MCF 10A (cell line): ENCODE data around the gene PTPRG. TPM values are rescaled to one million over a fixed set of nuclear protein-coding genes. Genes with fewer than 3 reads are reported as not detected.
A peak's percentile ranks its signal among the peaks of the same experiment; 100 is the strongest.

ENCODE experiments used
- BruUV-seq: library from RNA; stranded (reverse); fragments of 400-500 nt; replicated peaks from 2 replicates; lab custom pipeline; 2021; lab: Mats Ljungman, UMichigan
- CTCF ChIA-PET: fragments of 300-600 bp; sonication (Branson Sonifier 250); formaldehyde crosslinking; extraction: SDS; loops from one replicate; lab custom pipeline; 2021; ENCODE audit warnings: antibody characterized with exemption, inconsistent platforms; lab: Yijun Ruan, JAX
- POLR2A ChIA-PET: fragments of 300-600, 350-650 bp; sonication (Branson Sonifier 250); formaldehyde crosslinking; extraction: SDS; loops from one replicate; lab custom pipeline; 2020; ENCODE audit warnings: antibody characterized with exemption, inconsistent platforms; lab: Yijun Ruan, JAX
- DNase-seq: peaks from one replicate; pipeline ENCODE4 v3.0.0-alpha.2; 2018; ENCODE audit not compliant: unreplicated experiment
- H3K27ac Mint-ChIP-seq: one replicate; pipeline ENCODE4 v1.8.0; 2022; ENCODE audit warnings: mild to moderate bottlenecking, low read depth, mixed read lengths; ENCODE audit not compliant: unreplicated experiment
- H3K27me3 Mint-ChIP-seq: one replicate; pipeline ENCODE4 v1.8.0; 2022; ENCODE audit warnings: mixed read lengths; ENCODE audit not compliant: insufficient read depth, unreplicated experiment
- H3K36me3 Mint-ChIP-seq: one replicate; pipeline ENCODE4 v1.8.0; 2022; ENCODE audit warnings: mild to moderate bottlenecking, moderate library complexity, mixed read lengths; ENCODE audit not compliant: insufficient read depth, unreplicated experiment
- H3K4me1 Mint-ChIP-seq: one replicate; pipeline ENCODE4 v1.8.0; 2022; ENCODE audit warnings: mixed read lengths; ENCODE audit not compliant: insufficient read depth, unreplicated experiment
- H3K4me3 Mint-ChIP-seq: one replicate; pipeline ENCODE4 v1.8.0; 2022; ENCODE audit warnings: mild to moderate bottlenecking, moderate library complexity, mixed read lengths; ENCODE audit not compliant: unreplicated experiment
- H3K9me3 Mint-ChIP-seq: one replicate; pipeline ENCODE4 v1.8.0; 2022; ENCODE audit warnings: mixed read lengths; ENCODE audit not compliant: unreplicated experiment
- CTCF ChIP-seq: fragments of 200-600 bp; IDR thresholded peaks from one replicate; pipeline ENCODE4 v1.8.0; 2022; ENCODE audit warnings: antibody characterized with exemption, mild to moderate bottlenecking; ENCODE audit not compliant: unreplicated experiment
- intact Hi-C: fragments of 100-400 bp; cut with micrococcal nuclease; formaldehyde crosslinking; loops from 2 replicates; pipeline ENCODE4 v1.14.1; 2022
- total RNA-seq: library from RNA; stranded (reverse); gene quantifications from 2 replicates; pipeline ENCODE4 v1.2.3, GENCODE V29; 2022

The PTPRG gene
- total RNA-seq, 1 experiment from 2014 or later, result 54.5 TPM

DNA sequence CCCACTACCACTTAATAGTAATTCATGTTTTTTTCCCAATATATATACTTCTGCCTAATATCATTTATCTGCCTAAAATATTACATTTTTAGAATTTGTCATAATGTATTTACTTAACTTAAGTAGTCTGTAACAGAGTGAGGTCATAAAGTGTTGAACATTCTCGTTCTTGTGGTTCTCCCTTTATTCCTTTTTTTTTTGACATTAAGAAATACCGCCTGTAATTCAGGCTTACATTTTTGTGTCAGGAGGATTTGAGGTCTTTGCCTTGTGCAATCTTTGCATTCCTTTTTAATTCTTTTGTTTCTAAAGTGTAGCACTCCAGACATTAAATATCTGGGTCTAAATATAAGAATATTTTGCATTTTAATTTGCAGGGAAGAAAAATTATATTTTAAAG lies 315.4 kb downstream of the PTPRG start:
- BruUV-seq, result no TSS peak
- H3K4me1 Mint-ChIP-seq, result peaks cover 42% of the 10 kb centered on the region
- no peak for TF ChIP-seq CTCF
- DNase-seq, result peak; percentile 21
- intact Hi-C loops, result no loop called here
- H3K27me3 Mint-ChIP-seq, result no peaks in the 10 kb centered on the region
- no peak overlapping the region for H3K4me3 Mint-ChIP-seq
- H3K27ac Mint-ChIP-seq, result no peak overlapping the region
- ChIA-PET POLR2A (interaction anchor here (1.3 kb wide), 1 partner anchor 13 kb away, joined by 3 read pairs; no protein-coding TSS in a partner anchor), CTCF (interaction anchor here (0.6 kb wide), 2 partner anchors 99 to 122 kb away, joined by 3 to 4 read pairs; no protein-coding TSS in a partner anchor)
- H3K9me3 Mint-ChIP-seq, result no peaks in the 10 kb centered on the region
- no peaks in the 10 kb centered on the region for H3K36me3 Mint-ChIP-seq

DNA sequence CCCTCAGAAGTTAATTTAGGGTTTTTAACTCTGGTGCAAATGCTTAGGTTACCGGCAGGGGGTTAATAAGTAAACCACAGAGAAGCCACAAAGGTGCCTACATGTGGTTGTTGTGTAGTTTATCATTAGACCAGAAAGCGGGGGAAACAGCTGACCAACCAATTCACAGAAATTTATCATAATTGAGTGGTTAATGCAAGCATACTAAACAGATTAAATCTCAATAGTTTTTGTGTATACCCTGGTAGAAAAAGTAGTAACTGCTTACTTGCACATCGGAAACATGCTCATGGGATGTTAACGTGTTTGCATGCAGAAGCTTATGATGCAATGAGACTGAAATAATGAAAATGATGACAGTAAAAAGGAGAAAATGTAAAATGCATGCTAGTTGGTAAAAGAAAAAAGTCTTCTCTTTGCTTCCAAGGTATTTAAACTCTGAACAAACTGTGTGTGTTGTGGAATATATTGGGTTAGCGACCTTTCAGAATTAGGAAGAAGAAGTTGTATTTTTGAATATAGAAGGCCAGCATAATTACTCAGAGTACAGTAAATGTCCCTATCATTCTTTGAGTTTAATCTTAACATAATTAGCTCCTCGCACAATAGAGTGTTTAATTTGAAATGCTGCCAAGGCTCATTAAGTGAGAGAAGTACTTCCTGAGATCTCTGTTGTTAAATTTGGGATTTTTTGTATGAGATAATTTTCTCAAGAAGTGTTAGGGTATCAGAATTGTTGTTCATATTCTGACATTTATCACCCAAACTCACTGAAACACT lies 316.2 kb downstream of the PTPRG start:
- TF ChIP-seq CTCF, result no peak
- POLR2A ChIA-PET, result interaction anchor here (0.6 kb wide), 1 partner anchor 102 kb away, joined by 3 read pairs; no protein-coding TSS in a partner anchor
- intact Hi-C loops, result no loop called here
- BruUV-seq, result no TSS peak
- no peaks in the 10 kb centered on the region for H3K36me3 Mint-ChIP-seq
- H3K9me3 Mint-ChIP-seq, result no peaks in the 10 kb centered on the region
- CTCF ChIA-PET, result interaction anchor here (0.6 to 1.5 kb wide), 6 partner anchors 20 to 313 kb away, joined by 3 to 4 read pairs (median 4); no protein-coding TSS in a partner anchor
- H3K4me1 Mint-ChIP-seq, result peaks cover 40% of the 10 kb centered on the region
- no peak overlapping the region for H3K27ac Mint-ChIP-seq
- no peak overlapping the region for H3K4me3 Mint-ChIP-seq
- no peak for DNase-seq
- H3K27me3 Mint-ChIP-seq, result no peaks in the 10 kb centered on the region

GRCh38 chr3:61882253-61882652 lies 320.9 kb downstream of the PTPRG start:
- peaks cover 17% of the 10 kb centered on the region for H3K4me1 Mint-ChIP-seq
- H3K4me3 Mint-ChIP-seq, result no peak overlapping the region
- no TSS peak for BruUV-seq
- POLR2A ChIA-PET, result no interaction called here
- no peaks in the 10 kb centered on the region for H3K36me3 Mint-ChIP-seq
- no peak overlapping the region for H3K27ac Mint-ChIP-seq
- H3K9me3 Mint-ChIP-seq, result no peaks in the 10 kb centered on the region
- no peak for TF ChIP-seq CTCF
- intact Hi-C loops, result no loop called here
- DNase-seq, result no peak
- CTCF ChIA-PET, result interaction anchor here (1.0 to 1.1 kb wide), 2 partner anchors 13 to 319 kb away, joined by 3 to 4 read pairs; no protein-coding TSS in a partner anchor
- H3K27me3 Mint-ChIP-seq, result no peaks in the 10 kb centered on the region

DNA sequence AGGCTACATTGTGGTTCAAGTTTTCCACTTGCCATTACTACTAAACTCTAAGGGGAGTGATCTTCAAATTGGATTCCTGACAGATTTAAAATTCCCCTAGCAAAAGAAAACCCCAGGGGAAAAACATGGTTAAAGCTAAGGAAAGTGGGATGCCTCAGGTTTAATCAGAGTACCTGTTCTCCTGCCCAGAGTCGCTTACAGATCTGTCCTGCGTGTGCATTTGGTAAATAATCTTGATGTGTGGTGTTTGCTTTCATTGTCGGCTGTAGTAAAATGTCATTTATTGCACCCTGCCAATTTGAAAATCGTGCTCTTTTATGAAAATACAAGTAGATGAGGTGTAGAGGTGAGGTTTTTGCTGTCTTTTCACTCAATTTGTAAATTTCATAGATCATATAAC lies 323.4 kb downstream of the PTPRG start:
- H3K36me3 Mint-ChIP-seq, result no peaks in the 10 kb centered on the region
- POLR2A ChIA-PET, result no interaction called here
- no peak overlapping the region for H3K27ac Mint-ChIP-seq

More for the DNA sequence above, 323.4 kb downstream of the PTPRG start:
- no TSS peak for BruUV-seq
- Mint-ChIP-seq H3K9me3 (no peaks in the 10 kb centered on the region), H3K27me3 (no peaks in the 10 kb centered on the region), H3K4me1 (peaks cover 12% of the 10 kb centered on the region), H3K4me3 (no peak overlapping the region)
- intact Hi-C loops, result no loop called here
- no peak for TF ChIP-seq CTCF
- CTCF ChIA-PET, result no interaction called here
- no peak for DNase-seq
